HG03342 (cell line): ENCODE data around the gene SIK2.
"Not testable (repeated sequence)": the region's sequence is repeated elsewhere in the genome, so short reads cannot be mapped to it uniquely, and the experiment has no call there.

ENCODE experiments used
- ATAC-seq: cut with Tn5 transposase; IDR thresholded peaks from one replicate; pipeline ENCODE4 v1.9.1; 2021; ENCODE audit warnings: mild to moderate bottlenecking, moderate library complexity; ENCODE audit not compliant: unreplicated experiment

Gene SIK2

GRCh38 chr11:111654601-111655000, 52.4 kb downstream of the SIK2 start:
- ATAC-seq: no peak

DNA sequence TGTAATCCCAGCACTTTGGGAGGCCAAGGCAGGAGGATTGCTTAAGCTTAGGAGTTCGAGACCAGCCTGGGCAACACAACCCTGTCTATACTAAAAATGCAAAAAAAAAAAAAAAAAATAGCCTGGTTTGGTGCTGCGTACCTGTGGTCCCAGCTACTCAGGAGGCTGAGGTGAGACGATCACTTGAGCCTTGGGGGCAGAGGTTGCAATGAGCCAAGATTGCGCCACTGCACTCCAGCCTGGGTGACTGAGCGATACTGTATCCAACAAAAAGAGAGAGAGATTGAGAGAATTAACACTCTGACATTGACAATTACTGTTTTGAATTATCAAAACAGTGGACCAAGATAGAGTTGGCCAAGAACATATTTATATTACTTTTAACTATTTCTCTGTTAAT, 53.7 kb downstream of the SIK2 start:
- no peak for ATAC-seq

DNA sequence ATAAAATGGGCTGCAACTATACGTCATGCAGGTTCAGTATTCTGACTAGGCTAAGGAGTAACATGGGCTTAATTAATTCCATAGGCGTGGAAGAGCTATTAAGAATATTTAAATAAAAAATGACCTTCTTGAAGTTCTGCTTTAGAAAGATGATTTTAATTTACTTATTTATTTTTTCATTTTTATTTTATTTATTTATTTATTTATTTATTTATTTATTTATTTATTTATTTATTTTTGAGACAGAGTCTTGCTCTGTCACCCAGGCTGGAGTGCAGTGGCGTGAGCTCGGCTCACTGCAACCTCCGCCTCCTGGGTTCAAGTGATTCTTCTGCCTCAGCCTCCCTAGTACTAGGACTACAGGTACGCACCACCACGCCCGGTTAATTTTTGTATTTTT, 55.7 kb downstream of the SIK2 start:
- ATAC-seq: not testable (repeated sequence)

DNA sequence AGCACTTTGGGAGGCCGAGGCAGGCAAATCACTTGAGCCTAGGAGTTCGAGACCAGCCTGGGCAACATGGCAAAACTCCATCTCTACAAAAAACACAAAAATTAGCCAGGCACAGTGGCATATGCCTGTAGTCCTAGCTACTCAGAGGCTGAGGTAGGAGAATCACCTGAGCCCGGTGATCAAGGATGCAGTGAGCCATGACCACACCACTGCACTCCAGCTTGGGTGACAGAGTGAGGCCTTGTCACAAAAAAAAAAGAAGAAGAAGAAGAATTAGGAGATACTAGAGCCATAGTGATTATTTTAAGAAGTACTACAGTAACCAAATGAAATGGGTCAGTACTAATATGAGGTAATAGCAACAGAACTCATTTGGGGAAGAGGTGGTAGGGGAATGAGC, 56.2 kb downstream of the SIK2 start:
- not testable (repeated sequence) for ATAC-seq

- no peak for ATAC-seq
Observed at GRCh38 chr11:111659201-111660115, 57.2 kb downstream of the SIK2 start.

DNA sequence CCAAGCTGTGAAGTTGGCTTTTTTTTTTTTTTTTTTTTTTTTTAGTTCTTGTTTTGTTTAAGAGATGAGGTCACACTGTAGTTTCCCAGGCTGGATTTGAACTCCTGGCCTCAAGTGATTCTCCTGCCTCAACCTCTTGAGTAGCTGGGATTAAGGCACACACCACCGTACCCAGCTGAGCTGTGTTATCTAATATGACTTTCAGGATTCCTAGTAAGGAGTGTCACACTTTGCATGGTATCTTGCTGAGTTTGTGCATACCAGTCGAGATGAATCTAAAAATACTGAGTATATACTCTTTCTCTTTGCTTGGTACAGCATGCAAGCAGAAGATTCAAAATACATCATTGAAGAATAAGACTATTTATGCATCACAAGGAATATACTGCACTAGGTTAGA, 58.6 kb downstream of the SIK2 start:
- no peak for ATAC-seq

DNA sequence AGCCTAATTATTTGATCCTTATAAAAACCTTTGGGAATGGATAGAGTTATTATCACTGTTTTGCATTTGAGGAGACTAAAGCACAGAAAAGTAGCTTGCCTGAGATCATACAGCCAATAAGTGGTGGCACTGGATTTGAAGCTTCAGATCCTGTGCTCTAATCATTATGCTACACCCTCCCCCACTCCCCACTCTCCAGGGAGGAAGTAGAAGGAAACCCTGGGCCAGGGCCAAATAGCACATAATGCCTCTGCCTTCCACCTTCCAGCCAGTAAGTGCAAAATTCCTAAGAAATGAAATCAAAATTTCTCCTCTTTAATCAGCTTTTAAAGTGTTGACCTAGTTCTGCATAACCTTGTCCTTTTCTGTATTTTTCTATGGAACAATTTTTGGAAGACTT, 61.6 kb downstream of the SIK2 start:
- ATAC-seq: no peak

DNA sequence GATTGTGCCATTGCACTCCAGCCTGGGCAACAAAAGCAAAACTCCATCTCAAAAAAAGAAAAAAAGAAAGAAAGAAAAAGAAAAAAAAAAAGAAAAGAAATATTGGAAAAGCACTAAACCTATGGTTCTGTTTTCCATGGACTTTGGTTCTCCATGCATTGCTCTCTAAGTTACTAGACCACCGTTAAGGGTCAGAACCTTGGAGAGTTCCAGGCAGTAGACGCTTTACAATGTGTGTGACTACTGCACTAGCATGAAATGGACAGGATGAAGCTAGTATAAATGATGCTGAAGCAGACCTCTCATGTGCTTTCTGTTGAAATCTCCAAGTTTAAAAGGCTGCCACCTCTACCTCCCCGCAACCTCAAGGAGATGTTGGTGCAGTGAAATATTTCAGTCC, 63.5 kb downstream of the SIK2 start:
- no peak for ATAC-seq

DNA sequence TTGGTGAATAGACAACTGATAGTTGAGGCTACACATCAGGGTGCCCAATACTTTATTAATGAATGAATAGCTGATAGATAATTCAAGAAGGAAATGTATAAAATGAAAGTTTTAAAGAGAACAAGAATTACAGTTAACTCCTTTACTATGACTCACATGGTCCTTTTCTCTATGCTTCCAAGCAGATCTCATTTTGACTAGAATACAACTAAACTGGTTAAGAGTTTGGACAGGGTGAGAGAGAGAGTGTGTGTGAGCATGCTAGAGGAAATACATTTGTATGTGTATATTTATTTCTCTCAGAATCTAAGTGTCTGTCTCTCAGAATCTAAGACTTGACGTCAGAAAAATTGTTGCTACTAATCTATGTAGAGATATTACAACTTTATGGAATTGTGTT, 66.7 kb downstream of the SIK2 start:
- no peak for ATAC-seq

- no peak for ATAC-seq
Observed at GRCh38 chr11:111671383-111671782, 69.1 kb downstream of the SIK2 start.

DNA sequence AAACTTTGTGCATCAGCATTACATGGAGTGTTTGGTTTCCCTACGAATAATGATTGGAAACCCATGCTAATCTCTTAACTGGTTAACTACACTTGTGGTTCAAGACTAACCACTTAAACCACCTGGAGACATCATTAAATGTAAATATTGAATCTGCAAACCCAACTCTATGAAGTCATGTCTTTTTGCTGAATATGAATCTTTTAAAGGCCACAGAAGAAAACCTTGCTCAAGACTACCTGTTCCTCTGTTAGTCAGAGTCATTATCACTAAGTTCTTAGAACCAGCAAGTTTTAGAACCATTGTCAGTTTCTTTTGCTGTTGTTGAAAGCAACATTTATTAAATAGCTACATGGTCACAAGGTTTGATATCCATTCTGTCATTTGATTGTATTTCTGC, 70.7 kb downstream of the SIK2 start:
- ATAC-seq: no peak

GRCh38 chr11:111674941-111675340, 72.7 kb downstream of the SIK2 start:
- ATAC-seq: no peak

GRCh38 chr11:111675891-111676290, 73.6 kb downstream of the SIK2 start:
- no peak for ATAC-seq

DNA sequence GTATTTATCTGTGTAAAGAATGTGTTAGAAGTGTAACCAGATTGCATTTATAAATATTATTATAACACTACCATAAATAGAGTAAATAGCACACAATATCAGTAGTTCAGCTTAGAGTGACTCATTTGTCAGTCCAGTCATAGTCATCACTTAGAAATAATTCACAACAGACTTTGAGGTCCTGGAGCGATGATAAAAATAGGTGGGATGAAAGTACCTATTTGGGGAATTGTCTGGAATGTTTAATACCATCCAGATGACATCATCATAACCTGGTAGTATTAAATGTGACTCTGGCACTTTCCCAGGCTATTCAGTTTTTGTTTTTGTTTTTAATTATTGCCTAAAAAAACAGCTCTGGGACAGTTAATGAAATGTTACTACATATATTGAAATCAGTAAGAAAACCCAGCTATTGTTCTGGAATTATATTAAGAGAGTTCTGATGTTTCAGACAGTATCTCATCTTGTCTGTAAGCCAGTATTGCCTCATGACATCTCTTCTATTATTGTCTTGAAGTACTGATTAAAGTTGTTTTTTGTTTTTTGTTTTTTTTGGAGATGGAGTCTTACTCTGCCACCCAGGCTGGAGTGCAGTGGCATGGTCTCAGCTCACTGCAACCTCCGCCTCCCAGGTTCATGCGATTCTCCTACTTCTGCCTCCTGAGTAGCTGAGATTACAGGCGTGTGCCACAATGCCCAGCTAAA, 74.8 kb downstream of the SIK2 start:
- no peak for ATAC-seq

DNA sequence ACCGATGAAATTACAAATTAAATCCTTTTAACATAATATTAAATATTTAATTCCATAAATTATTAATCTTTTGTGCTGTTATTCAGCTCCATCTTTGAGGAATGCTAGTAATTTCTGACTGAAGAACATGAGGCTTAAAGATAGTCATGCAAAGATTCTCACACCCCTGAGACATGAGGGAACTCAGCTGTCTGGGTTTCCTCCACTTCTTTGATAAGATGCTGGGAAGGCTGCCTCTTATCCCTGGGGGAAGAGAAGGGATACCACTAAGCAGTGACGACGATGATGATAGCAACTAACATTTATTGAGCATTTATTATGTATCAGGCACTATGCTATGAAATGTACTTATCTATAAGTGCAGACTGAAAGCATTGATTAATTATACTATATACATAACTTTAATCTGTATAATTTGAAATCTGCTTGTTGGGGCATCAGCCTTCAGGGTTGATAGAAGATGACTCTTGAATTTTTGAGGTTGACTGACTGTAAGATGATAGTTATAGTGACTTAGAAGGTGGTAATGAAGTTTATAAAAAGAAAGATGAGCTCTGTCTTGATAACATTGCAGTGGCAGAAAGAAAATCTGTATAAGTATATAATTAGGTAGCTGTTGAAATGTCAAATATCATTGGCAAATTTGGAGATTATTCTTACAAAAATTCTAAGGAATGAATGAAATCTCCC, 78.4 kb downstream of the SIK2 start:
- ATAC-seq: no peak

DNA sequence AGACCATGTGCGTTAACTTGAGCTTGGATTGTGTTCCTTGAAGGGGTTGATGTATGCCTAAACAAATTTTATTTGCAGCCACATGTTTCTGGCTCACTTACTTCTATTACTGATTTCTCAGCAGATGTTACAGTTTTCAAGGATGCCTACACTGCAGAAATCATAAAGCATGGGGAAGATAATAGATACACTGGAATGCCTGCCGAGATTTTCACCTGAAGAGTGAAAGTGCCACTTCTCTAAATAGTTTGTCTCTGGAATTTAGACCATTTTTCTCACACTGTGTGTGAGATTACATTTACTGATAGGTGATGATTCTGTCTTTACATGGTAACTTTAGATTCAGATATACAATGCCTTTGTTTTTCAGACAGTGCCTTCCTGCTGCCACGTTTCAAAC, 81.6 kb downstream of the SIK2 start:
- no peak for ATAC-seq

DNA sequence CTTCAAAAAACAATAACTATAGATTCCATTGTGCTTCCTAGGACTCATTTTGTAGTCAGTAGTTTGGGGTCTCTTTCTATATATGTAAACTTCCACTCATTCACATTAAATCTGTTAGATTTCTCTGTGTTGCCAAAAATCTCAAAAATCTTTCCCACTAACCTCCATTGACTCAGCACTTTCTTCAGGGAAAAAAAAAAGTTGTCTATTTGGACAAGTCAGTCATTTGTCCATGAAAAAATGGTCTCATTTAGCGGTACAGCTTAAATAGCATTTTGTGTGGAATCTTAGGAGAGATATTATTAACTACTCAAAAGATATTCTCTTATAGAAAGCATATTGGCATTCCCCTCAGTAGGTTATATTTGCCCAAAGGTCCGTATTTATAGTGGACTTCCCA, 82.0 kb downstream of the SIK2 start:
- ATAC-seq: no peak

DNA sequence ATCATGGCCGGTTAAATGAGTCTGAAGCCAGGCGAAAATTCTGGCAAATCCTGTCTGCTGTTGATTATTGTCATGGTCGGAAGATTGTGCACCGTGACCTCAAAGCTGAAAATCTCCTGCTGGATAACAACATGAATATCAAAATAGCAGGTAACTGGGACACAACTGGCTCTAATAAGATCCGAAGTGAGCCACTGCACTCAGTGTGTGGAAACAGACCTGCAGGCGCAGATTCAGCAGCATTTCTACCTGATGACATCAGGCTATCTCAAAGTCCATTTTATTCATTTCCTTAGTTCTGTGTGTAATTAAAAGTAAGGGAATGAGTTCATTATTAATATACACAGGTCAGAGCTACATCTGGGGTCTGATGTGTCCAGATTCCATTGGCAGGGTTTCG, 85.8 kb downstream of the SIK2 start:
- no peak for ATAC-seq

DNA sequence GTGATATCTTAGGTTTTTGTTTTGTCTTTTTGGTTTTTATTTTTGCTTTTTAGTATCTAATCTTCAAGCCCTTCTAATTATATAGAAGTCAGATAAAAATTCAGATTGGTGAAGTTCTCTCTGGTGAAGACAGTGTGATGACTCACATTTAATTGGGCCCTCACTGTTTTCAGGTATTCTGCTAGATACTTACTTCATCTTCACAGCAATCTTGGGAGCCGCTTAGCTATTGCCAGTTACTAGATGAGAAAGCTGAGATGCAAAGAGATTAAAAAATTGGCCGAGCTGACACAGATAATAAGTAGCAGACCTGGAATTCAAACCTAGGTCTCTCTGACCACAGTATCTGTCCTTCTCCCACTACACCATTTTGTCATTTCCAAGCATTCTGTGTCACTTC, 88.9 kb downstream of the SIK2 start:
- no peak for ATAC-seq

DNA sequence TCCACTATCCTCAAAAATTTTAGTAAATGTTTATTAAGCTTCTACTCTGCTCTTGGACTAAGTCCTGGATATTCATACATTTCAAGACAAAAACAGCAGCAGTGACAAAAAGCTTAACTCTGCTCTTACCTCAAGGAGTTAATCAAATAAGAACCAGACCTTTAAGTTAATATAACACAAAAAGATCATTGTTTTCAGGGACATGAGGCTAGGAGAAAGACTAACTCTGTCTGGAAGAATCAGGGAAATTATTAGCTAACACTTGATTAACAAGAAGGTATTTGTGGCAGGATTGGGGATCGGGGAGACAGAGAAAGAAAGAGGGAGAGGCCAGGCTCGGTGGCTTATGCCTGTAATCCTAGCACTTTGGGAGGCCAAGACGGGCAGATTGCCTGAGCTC, 89.5 kb downstream of the SIK2 start:
- ATAC-seq: no peak

DNA sequence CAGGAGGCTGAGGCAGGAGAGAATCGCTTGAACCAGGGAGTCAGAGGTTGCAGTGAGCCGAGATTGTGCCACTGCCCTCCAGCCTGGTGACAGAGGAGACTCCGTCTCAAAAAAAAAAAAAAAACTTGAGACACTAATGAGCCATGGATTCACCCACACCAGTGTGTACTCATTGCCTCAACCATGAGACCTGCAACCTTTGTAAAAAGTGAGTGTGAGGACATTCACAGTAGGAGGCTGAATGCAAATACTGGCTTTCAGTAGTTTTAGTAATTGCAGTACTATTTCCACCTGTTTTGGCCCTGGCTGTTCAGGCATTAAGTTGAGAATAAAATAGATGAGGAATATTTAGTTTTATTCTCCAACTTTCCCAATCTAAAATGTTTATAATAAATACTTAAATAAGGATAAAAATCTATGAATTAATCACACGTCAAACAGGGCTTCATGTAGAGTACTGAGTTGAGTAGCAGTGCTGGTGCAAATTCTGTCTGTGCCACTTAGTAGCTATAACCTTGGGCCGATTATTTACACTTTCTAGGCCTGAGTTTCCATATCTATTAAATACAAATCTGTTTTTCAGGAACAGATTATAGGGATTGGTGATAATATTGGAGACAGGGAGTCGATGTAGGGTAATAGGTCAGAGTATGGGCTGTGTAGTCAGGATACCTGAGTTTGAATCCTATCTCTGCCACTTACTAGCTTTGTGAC, 91.1 kb downstream of the SIK2 start:
- ATAC-seq: no peak
